K562 (cell line): ENCODE data around the gene FAM120B. TPM values are rescaled to one million over a fixed set of nuclear protein-coding genes. Genes with fewer than 3 reads are reported as not detected.

Experiments
- BRCA1 ChIP-seq, 2 experiments: fragments of 450-650 bp in 1 of 2; sonication (generic) in 1 of 2; formaldehyde crosslinking in 1 of 2; IDR thresholded peaks; 2 replicates each; pipeline versions ENCODE4 v1.5.0 to v1.6.1; 2017 to 2020; ENCODE audit warnings: mild to moderate bottlenecking in 1 of 2, missing genetic modification reagents in 1 of 2
- CBFA2T2 ChIP-seq: fragments of 450-650 bp; conservative IDR thresholded peaks from 2 replicates; pipeline ENCODE4 v1.6.1; 2017; ENCODE audit warnings: mild to moderate bottlenecking
- CHD2 ChIP-seq: IDR thresholded peaks from 2 replicates; pipeline ENCODE4 v1.6.1; 2011; ENCODE audit warnings: low read depth, low read length
- CREM ChIP-seq: IDR thresholded peaks from 2 replicates; pipeline ENCODE4 v1.6.1; 2014; ENCODE audit warnings: antibody characterized with exemption, low read depth
- CTBP1 ChIP-seq: fragments of 450-650 bp; IDR thresholded peaks from 2 replicates; pipeline ENCODE4 v1.6.1; 2016; ENCODE audit warnings: borderline replicate concordance
- EP400 ChIP-seq: fragments of 450-650 bp; IDR thresholded peaks from 2 replicates; pipeline ENCODE4 v1.6.1; 2017; ENCODE audit warnings: antibody characterized with exemption, mild to moderate bottlenecking, moderate library complexity
- GABPB1 ChIP-seq: sonication (generic); formaldehyde crosslinking; IDR thresholded peaks from 2 replicates; pipeline ENCODE4 v1.8.0; 2022; ENCODE audit warnings: mild to moderate bottlenecking, missing genetic modification reagents
- GTF2A2 ChIP-seq: IDR thresholded peaks from 2 replicates; pipeline ENCODE4 v1.6.1; 2016; ENCODE audit warnings: mild to moderate bottlenecking, missing genetic modification characterization, missing compliant biosample characterization
- HNRNPK ChIP-seq: fragments of 200-400 bp; formaldehyde crosslinking; IDR thresholded peaks from one replicate; pipeline ENCODE4 v1.6.1; 2018; ENCODE audit warnings: mild to moderate bottlenecking, low read depth, low read length; ENCODE audit not compliant: poor library complexity, severe bottlenecking
- MGA ChIP-seq: fragments of 450-650 bp; IDR thresholded peaks from 2 replicates; pipeline ENCODE4 v1.6.1; 2016; ENCODE audit warnings: mild to moderate bottlenecking, moderate library complexity
- NCOA6 ChIP-seq: fragments of 450-650 bp; IDR thresholded peaks from 2 replicates; pipeline ENCODE4 v1.6.1; 2017; ENCODE audit warnings: mild to moderate bottlenecking
- PTBP1 ChIP-seq: fragments of 200-400 bp; formaldehyde crosslinking; IDR thresholded peaks from 2 replicates; pipeline ENCODE4 v1.6.1; 2017; ENCODE audit warnings: low read depth, low read length
- RB1 ChIP-seq: fragments of 450-650 bp; IDR thresholded peaks from 2 replicates; pipeline ENCODE4 v1.6.1; 2017; ENCODE audit warnings: low read depth, mild to moderate bottlenecking
- SAP30 ChIP-seq: fragments of 200-600 bp; sonication (generic); IDR thresholded peaks from 2 replicates; pipeline ENCODE4 v1.6.1; 2012; ENCODE audit warnings: borderline replicate concordance, low read depth, mild to moderate bottlenecking, moderate library complexity, low read length, control low read depth, inconsistent platforms; ENCODE audit not compliant: insufficient read depth, poor library complexity, severe bottlenecking
- SMAD3 ChIP-seq: fragments of 450-650 bp; formaldehyde crosslinking; conservative IDR thresholded peaks from 2 replicates; pipeline ENCODE4 v1.4.0; 2020; ENCODE audit warnings: mild to moderate bottlenecking
- TEAD2 ChIP-seq: fragments of 450-650 bp; IDR thresholded peaks from 2 replicates; pipeline ENCODE4 v1.6.1; 2016; ENCODE audit warnings: missing genetic modification characterization, control low read depth, missing compliant biosample characterization
- ZKSCAN1 ChIP-seq: fragments of 150-350 bp; IDR thresholded peaks from 2 replicates; pipeline ENCODE4 v1.6.1; 2016; ENCODE audit warnings: low read depth, low read length
- ZNF282 ChIP-seq: sonication (generic); formaldehyde crosslinking; IDR thresholded peaks from 2 replicates; pipeline ENCODE4 v1.8.1; 2023; ENCODE audit warnings: missing genetic modification reagents
- polyA plus RNA-seq, 8 experiments: library from polyadenylated mRNA; depleted of rRNA in 4 of 8; stranded (reverse) in 5 of 8; unstranded in 3 of 8; fragments of >200 nt; fragmentation: Nextera tagmentation in 2 of 8; fragmentation: Illumina TruSeq in 1 of 8; extraction: Ambion mirVana in 2 of 8; extraction: Trizol in 1 of 8; gene quantifications; 2 replicates each; pipeline versions ENCODE4 v1.2.1 to v1.2.3, GENCODE V29; 2011 to 2014; ENCODE audit warnings: inconsistent platforms in 1 of 8, missing spikeins in 1 of 8
- total RNA-seq, 7 experiments: library from RNA; depleted of rRNA in 6 of 7; stranded (reverse); fragments of >200 nt in 6 of 7; fragmentation: Illumina TruSeq in 2 of 7; extraction: Trizol in 2 of 7; gene quantifications; 2 replicates each; pipeline versions ENCODE4 v1.2.1 to v1.2.3, GENCODE V29; 2011 to 2021; ENCODE audit warnings: low replicate concordance in 1 of 7

The FAM120B gene
- total and polyA plus RNA-seq, 9 of the 15 experiments (the other 6 are each of a cell fraction or from before 2014, with no cell fraction given) = 3.5 to 22.6 (median 14.7) TPM

- no peak for TF ChIP-seq TEAD2
- no peak; the same call in 1 of the 2 replicates for TF ChIP-seq CHD2
- peak; percentile 89 for TF ChIP-seq EP400
- no peak for TF ChIP-seq GTF2A2 (tag)
- 0 out of 2 replicates have a peak, but pooled peaks have one; percentile 13 for TF ChIP-seq ZNF282 (CRISPR knock-in tag)
- no peak for TF ChIP-seq SMAD3 (CRISPR knock-in tag)
- TF ChIP-seq GABPB1 (CRISPR knock-in tag) = peak; percentile 94
- TF ChIP-seq CREM = peak; percentile 82
- peak; percentile 93 for TF ChIP-seq SAP30
- no peak for TF ChIP-seq NCOA6
- TF ChIP-seq MGA = no peak; the same call in 1 of the 2 replicates
- no peak for TF ChIP-seq BRCA1 (IDR thresholded peaks at IDR 0.05)
- no peak for TF ChIP-seq BRCA1 (CRISPR knock-in tag; IDR thresholded peaks at IDR 0.05)
- no peak for TF ChIP-seq CBFA2T2
- peak; percentile 42; the same call in 1 of the 2 replicates for TF ChIP-seq ZKSCAN1
- peak; percentile 66 for TF ChIP-seq RB1
- TF ChIP-seq PTBP1 = no peak
- TF ChIP-seq CTBP1 = peak; percentile 80
- no peak for TF ChIP-seq HNRNPK
These were observed at the start of gene FAM120B (continued) for GRCh38 chr6:170306324-170307079.
